ENCODE results near the gene CLEC4D. TPM values are rescaled to one million over a fixed set of nuclear protein-coding genes. Genes with fewer than 3 reads are reported as not detected.
"Not testable (repeated sequence)": the region's sequence is repeated elsewhere in the genome, so short reads cannot be mapped to it uniquely, and the experiment has no call there.

CLEC4D gene
- total and polyA plus RNA-seq, 4 donors = 0.61 to 39.2 (median 3.0) TPM

DNA sequence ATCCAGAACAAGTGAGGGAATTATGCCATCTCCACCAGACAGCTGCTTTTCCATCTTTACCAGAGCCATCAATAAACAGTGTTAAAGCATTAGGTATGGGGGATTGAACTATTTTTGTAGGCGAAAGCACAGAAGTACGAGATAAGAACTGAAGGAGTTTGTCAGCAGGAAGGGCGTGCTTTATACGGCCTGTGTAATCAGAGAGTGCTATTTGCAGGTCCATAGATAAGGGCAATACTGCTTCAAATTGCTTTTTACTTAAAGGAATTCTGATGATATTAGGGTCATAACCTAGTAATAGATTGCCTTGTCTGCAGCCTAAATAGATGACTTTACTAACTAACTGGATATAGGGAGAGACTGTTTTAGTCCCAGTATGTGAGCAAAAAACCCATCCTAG is 47.7 kb downstream of the CLEC4D start:
- no peak overlapping the region for H3K9ac ChIP-seq (ENCODE audit: insufficient read depth in 1 of 2, low read length in 2 of 2)
- H3K4me1 ChIP-seq (ENCODE audit: control insufficient read depth in 5 of 5, insufficient read depth in 5 of 5, low read length in 5 of 5) = no peaks in the 10 kb centered on the region
- H3K27ac ChIP-seq (ENCODE audit: low read depth in 1 of 2, low read length in 1 of 2) = no peak overlapping the region
- WGBS, 2 donors = 66 to 85% methylated on average over 4 of the region's 4 CpGs
- H3K9me3 ChIP-seq (ENCODE audit: control insufficient read depth in 4 of 4, insufficient read depth in 3 of 4, low read length in 3 of 4) = peaks cover 0 to 3% (median 0%) of the 10 kb centered on the region in 4 donors
- no peak overlapping the region for H3K4me3 ChIP-seq
- no peaks in the 10 kb centered on the region for H3K36me3 ChIP-seq (ENCODE audit: control insufficient read depth in 4 of 4, insufficient read depth in 4 of 4, low read length in 4 of 4)
- ATAC-seq (ENCODE audit: insufficient read depth, low FRiP score) (no peak), DNase-seq (no peak)
- TF ChIP-seq, protein P1, sequence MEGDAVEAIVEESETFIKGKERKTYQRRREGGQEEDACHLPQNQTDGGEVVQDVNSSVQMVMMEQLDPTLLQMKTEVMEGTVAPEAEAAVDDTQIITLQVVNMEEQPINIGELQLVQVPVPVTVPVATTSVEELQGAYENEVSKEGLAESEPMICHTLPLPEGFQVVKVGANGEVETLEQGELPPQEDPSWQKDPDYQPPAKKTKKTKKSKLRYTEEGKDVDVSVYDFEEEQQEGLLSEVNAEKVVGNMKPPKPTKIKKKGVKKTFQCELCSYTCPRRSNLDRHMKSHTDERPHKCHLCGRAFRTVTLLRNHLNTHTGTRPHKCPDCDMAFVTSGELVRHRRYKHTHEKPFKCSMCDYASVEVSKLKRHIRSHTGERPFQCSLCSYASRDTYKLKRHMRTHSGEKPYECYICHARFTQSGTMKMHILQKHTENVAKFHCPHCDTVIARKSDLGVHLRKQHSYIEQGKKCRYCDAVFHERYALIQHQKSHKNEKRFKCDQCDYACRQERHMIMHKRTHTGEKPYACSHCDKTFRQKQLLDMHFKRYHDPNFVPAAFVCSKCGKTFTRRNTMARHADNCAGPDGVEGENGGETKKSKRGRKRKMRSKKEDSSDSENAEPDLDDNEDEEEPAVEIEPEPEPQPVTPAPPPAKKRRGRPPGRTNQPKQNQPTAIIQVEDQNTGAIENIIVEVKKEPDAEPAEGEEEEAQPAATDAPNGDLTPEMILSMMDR (IDR thresholded peaks at IDR 0.05; ENCODE audit: control extremely low read depth, extremely low read depth) = no peak
- no peaks in the 10 kb centered on the region for H3K27me3 ChIP-seq (ENCODE audit: control insufficient read depth in 3 of 3, insufficient read depth in 3 of 3, low read length in 2 of 3)

DNA sequence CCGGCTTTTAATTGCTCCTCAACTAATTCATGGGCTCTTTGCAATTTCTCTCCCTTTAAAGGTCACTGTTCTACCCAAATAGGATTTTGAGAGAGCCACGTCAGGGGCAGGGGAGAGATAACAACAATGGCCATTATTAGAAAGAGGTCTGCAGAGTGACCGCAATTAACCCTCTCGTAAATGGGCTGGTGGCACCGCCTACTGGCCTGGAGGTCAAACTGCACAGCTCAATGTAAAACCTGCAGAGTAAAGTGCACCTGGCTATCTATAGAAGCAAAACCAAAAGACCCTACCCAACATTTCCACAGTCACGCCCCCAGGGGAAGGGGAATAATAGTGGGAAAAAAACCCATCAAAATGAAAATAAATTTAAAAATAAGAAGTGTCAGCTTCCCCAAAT is 49.0 kb downstream of the CLEC4D start:
- Histone ChIP-seq H3K27me3 (ENCODE audit: control insufficient read depth in 3 of 3, insufficient read depth in 3 of 3, low read length in 2 of 3) (no peaks in the 10 kb centered on the region), H3K36me3 (ENCODE audit: control insufficient read depth in 4 of 4, insufficient read depth in 4 of 4, low read length in 4 of 4) (no peaks in the 10 kb centered on the region), H3K27ac (ENCODE audit: low read depth in 1 of 2, low read length in 1 of 2) (no peak overlapping the region), H3K9ac (ENCODE audit: insufficient read depth in 1 of 2, low read length in 2 of 2) (no peak overlapping the region), H3K9me3 (ENCODE audit: control insufficient read depth in 4 of 4, insufficient read depth in 3 of 4, low read length in 3 of 4) (peaks cover 0 to 6% (median 0%) of the 10 kb centered on the region in 4 donors), H3K4me1 (ENCODE audit: control insufficient read depth in 5 of 5, insufficient read depth in 5 of 5, low read length in 5 of 5) (peaks cover 0 to 2% (median 0%) of the 10 kb centered on the region in 5 donors), H3K4me3 (no peak overlapping the region)
- WGBS, 2 donors = 81 to 96% methylated on average over 6 of the region's 6 CpGs
- no peak for ATAC-seq (ENCODE audit: insufficient read depth, low FRiP score)
- TF ChIP-seq, protein P1 (IDR thresholded peaks at IDR 0.05; ENCODE audit: control extremely low read depth, extremely low read depth) = no peak
- DNase-seq = no peak

DNA sequence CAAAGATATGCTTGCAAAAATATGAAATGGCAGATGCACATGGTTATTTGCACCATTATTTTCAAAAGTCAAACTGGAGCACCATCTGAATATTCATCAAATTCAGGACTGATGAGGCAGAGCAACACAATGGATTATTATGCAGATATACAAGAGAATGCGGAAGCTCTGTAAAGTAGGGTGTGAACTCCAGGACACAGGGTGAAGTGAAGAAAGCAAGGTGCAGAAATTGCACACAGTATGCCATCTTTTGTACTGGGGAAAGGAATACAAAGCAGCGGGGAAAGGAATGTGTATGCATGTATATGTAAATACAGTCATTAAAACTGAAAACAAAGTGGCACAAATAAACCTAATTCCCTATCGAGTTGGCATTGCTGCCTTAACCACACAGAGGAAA is 50.1 kb downstream of the CLEC4D start:
- Histone ChIP-seq H3K4me1 (ENCODE audit: control insufficient read depth in 5 of 5, insufficient read depth in 5 of 5, low read length in 5 of 5) (peaks cover 0 to 2% (median 0%) of the 10 kb centered on the region in 5 donors), H3K9me3 (ENCODE audit: control insufficient read depth in 4 of 4, insufficient read depth in 3 of 4, low read length in 3 of 4) (peaks cover 0 to 16% (median 0%) of the 10 kb centered on the region in 4 donors), H3K27me3 (ENCODE audit: control insufficient read depth in 3 of 3, insufficient read depth in 3 of 3, low read length in 2 of 3) (no peaks in the 10 kb centered on the region), H3K27ac (ENCODE audit: low read depth in 1 of 2, low read length in 1 of 2) (no peak overlapping the region), H3K9ac (ENCODE audit: insufficient read depth in 1 of 2, low read length in 2 of 2) (no peak overlapping the region), H3K4me3 (no peak overlapping the region), H3K36me3 (ENCODE audit: control insufficient read depth in 4 of 4, insufficient read depth in 4 of 4, low read length in 4 of 4) (no peaks in the 10 kb centered on the region)
- ATAC-seq (ENCODE audit: insufficient read depth, low FRiP score) = no peak
- whole genome bisulfite sequencing, 2 donors = 78 to 80% methylated on average over 3 of the region's 3 CpGs
- TF ChIP-seq, protein P1 (IDR thresholded peaks at IDR 0.05; ENCODE audit: control extremely low read depth, extremely low read depth) = no peak
- DNase-seq = no peak

DNA sequence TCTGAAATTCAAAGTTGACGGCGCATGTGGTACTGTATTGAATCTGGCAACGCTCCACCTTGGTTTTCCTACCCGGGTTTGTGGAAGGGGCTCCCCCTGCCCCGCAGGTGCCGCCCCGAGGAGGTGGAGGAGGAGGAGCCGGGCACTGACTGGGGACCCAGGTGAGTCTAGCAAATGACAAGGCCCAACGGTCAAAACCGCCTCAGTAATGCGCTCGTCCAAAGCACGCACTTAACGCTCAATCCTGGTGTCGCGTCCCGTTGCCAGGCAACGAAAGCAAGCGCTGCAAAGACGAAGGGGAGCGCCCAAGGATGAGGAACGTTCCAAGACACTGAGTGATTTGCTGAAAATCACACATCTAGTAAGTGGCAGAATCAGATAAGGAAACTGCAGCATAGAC is 51.4 kb downstream of the CLEC4D start:
- peak overlapping the region in 1 of 2 donors; percentile 31 for H3K27ac ChIP-seq (ENCODE audit: low read depth in 1 of 2, low read length in 1 of 2)
- WGBS, 2 donors = 62 to 65% methylated on average over 22 of the region's 22 CpGs
- ATAC-seq (ENCODE audit: insufficient read depth, low FRiP score) (no peak), DNase-seq (peak in 2 of 3 donors; percentile 18 to 24)
- H3K9ac ChIP-seq (ENCODE audit: insufficient read depth in 1 of 2, low read length in 2 of 2) = no peak overlapping the region
- peaks cover 0 to 18% (median 0%) of the 10 kb centered on the region in 4 donors for H3K9me3 ChIP-seq (ENCODE audit: control insufficient read depth in 4 of 4, insufficient read depth in 3 of 4, low read length in 3 of 4)
- H3K4me1 ChIP-seq (ENCODE audit: control insufficient read depth in 5 of 5, insufficient read depth in 5 of 5, low read length in 5 of 5) = peaks cover 0 to 2% (median 0%) of the 10 kb centered on the region in 5 donors
- TF ChIP-seq, protein P1 (IDR thresholded peaks at IDR 0.05; ENCODE audit: control extremely low read depth, extremely low read depth) = no peak
- H3K4me3 ChIP-seq = no peak overlapping the region
- no peaks in the 10 kb centered on the region for H3K27me3 ChIP-seq (ENCODE audit: control insufficient read depth in 3 of 3, insufficient read depth in 3 of 3, low read length in 2 of 3)
- H3K36me3 ChIP-seq (ENCODE audit: control insufficient read depth in 4 of 4, insufficient read depth in 4 of 4, low read length in 4 of 4) = no peaks in the 10 kb centered on the region

DNA sequence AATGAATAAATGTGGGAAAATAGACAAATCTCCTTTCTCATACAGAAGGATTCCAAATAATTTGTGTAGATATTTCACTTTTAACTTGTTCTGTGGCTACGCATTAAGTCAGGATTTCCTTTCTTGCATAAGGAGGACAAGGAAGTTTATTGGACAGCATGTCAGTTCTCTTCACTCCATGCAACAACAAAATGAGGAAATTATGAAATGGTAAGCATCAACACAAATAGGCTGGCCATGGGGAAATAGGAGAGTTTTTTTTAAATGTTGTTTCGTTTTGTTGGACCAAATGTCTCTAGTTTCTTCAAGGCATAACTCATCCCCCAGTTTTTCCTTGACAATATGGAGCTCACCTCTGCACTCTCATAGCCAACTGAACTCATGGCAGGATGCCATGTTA is 52.7 kb downstream of the CLEC4D start:
- not testable (repeated sequence) for H3K4me3 ChIP-seq; ATAC-seq (ENCODE audit: insufficient read depth, low FRiP score); H3K36me3 ChIP-seq (ENCODE audit: control insufficient read depth in 4 of 4, insufficient read depth in 4 of 4, low read length in 4 of 4); H3K27me3 ChIP-seq (ENCODE audit: control insufficient read depth in 3 of 3, insufficient read depth in 3 of 3, low read length in 2 of 3); H3K9ac ChIP-seq (ENCODE audit: insufficient read depth in 1 of 2, low read length in 2 of 2); DNase-seq; H3K4me1 ChIP-seq (ENCODE audit: control insufficient read depth in 5 of 5, insufficient read depth in 5 of 5, low read length in 5 of 5)
- Histone ChIP-seq H3K9me3 (ENCODE audit: control insufficient read depth in 4 of 4, insufficient read depth in 3 of 4, low read length in 3 of 4) (peaks cover 0 to 18% (median 0%) of the 10 kb centered on the region in 4 donors), H3K27ac (ENCODE audit: low read depth in 1 of 2, low read length in 1 of 2) (peak overlapping the region in 1 of 2 donors; percentile 53)
- WGBS, 2 donors = 28 to 50% methylated on average over 2 of the region's 2 CpGs

Data from lung (tissue), 12 donors.